ENCODE measurements around the gene NREP. TPM values are rescaled to one million over a fixed set of nuclear protein-coding genes. Genes with fewer than 3 reads are reported as not detected.

The NREP gene
- total RNA-seq, 1 experiment from 2014 or later = not detected

GRCh38 chr5:111699976-111700375 lies 57.0 kb downstream of the NREP start:
- POLR2A ChIA-PET (ENCODE audit: unreplicated experiment) = interaction anchor here (0.7 kb wide), 1 partner anchor 1574 kb away, joined by 6 read pairs; no protein-coding TSS in a partner anchor
- intact Hi-C loops (cut with micrococcal nuclease; ENCODE audit: unreplicated experiment) = no loop called here
- Histone ChIP-seq H3K9me3 (ENCODE audit: insufficient read depth, low read depth) (no peaks in the 10 kb centered on the region), H4K20me1 (ENCODE audit: insufficient read depth) (no peaks in the 10 kb centered on the region), H3F3A (ENCODE audit: insufficient read depth, low read depth) (no peaks in the 10 kb centered on the region), H3K4me3 (no peak overlapping the region), H3K4me2 (no peak overlapping the region), H3K9me2 (ENCODE audit: insufficient read depth) (no peaks in the 10 kb centered on the region), H3K27ac (no peak overlapping the region), H3K36me3 (ENCODE audit: low read depth) (no peaks in the 10 kb centered on the region), H3K4me1 (replicated peaks; ENCODE audit: insufficient read depth) (no peaks in the 10 kb centered on the region), H3K27me3 (ENCODE audit: insufficient read depth, low read depth) (no peaks in the 10 kb centered on the region), H3K79me2 (ENCODE audit: low read depth) (no peaks in the 10 kb centered on the region), H2AFZ (no peak overlapping the region)
- BruUV-seq (replicated peaks) = no TSS peak
- CTCF ChIA-PET = no interaction called here
- DNase-seq = no peak
- TF ChIP-seq CTCF (conservative IDR thresholded peaks at IDR 0.05) = no peak
- no peak for TF ChIP-seq EZH2 (IDR thresholded peaks at IDR 0.05; ENCODE audit: low read depth)

GRCh38 chr5:111699324-111699723 lies 57.7 kb downstream of the NREP start:
- no TSS peak for BruUV-seq (replicated peaks)
- no peaks in the 10 kb centered on the region for H4K20me1 ChIP-seq (ENCODE audit: insufficient read depth)
- H3K4me2 ChIP-seq = no peak overlapping the region
- no peak overlapping the region for H3K4me3 ChIP-seq
- H3K4me1 ChIP-seq (replicated peaks; ENCODE audit: insufficient read depth) = no peaks in the 10 kb centered on the region
- CTCF ChIA-PET = no interaction called here
- H3K9me3 ChIP-seq (ENCODE audit: insufficient read depth, low read depth) = no peaks in the 10 kb centered on the region
- no peaks in the 10 kb centered on the region for H3K9me2 ChIP-seq (ENCODE audit: insufficient read depth)
- H3F3A ChIP-seq (ENCODE audit: insufficient read depth, low read depth) = no peaks in the 10 kb centered on the region
- TF ChIP-seq CTCF (conservative IDR thresholded peaks at IDR 0.05) = no peak
- TF ChIP-seq EZH2 (IDR thresholded peaks at IDR 0.05; ENCODE audit: low read depth) = no peak
- no peak for DNase-seq
- intact Hi-C loops (cut with micrococcal nuclease; ENCODE audit: unreplicated experiment) = no loop called here
- H3K27me3 ChIP-seq (ENCODE audit: insufficient read depth, low read depth) = no peaks in the 10 kb centered on the region
- H3K36me3 ChIP-seq (ENCODE audit: low read depth) = no peaks in the 10 kb centered on the region
- POLR2A ChIA-PET (ENCODE audit: unreplicated experiment) = no interaction called here
- H2AFZ ChIP-seq = no peak overlapping the region
- H3K79me2 ChIP-seq (ENCODE audit: low read depth) = no peaks in the 10 kb centered on the region
- no peak overlapping the region for H3K27ac ChIP-seq

- no peaks in the 10 kb centered on the region for H3K36me3 ChIP-seq (ENCODE audit: low read depth)
- no peak overlapping the region for H3K27ac ChIP-seq
- no TSS peak for BruUV-seq (replicated peaks)
- H3K4me3 ChIP-seq = no peak overlapping the region
- POLR2A ChIA-PET (ENCODE audit: unreplicated experiment) = no interaction called here
- H2AFZ ChIP-seq = no peak overlapping the region
- H3K4me2 ChIP-seq = no peak overlapping the region
- TF ChIP-seq EZH2 (IDR thresholded peaks at IDR 0.05; ENCODE audit: low read depth) = no peak
- no peaks in the 10 kb centered on the region for H4K20me1 ChIP-seq (ENCODE audit: insufficient read depth)
- CTCF ChIA-PET = no interaction called here
- H3K4me1 ChIP-seq (replicated peaks; ENCODE audit: insufficient read depth) = no peaks in the 10 kb centered on the region
- H3K9me2 ChIP-seq (ENCODE audit: insufficient read depth) = no peaks in the 10 kb centered on the region
- no peaks in the 10 kb centered on the region for H3K79me2 ChIP-seq (ENCODE audit: low read depth)
- no peaks in the 10 kb centered on the region for H3K9me3 ChIP-seq (ENCODE audit: insufficient read depth, low read depth)
- DNase-seq = no peak
- intact Hi-C loops (cut with micrococcal nuclease; ENCODE audit: unreplicated experiment) = no loop called here
- H3F3A ChIP-seq (ENCODE audit: insufficient read depth, low read depth) = no peaks in the 10 kb centered on the region
- H3K27me3 ChIP-seq (ENCODE audit: insufficient read depth, low read depth) = no peaks in the 10 kb centered on the region
These were observed 58.9 kb downstream of the NREP start for GRCh38 chr5:111697881-111698757.
